Fibroblast of lung (primary cell): ENCODE data around the gene CTSE.
"Not testable (repeated sequence)": the region's sequence is repeated elsewhere in the genome, so short reads cannot be mapped to it uniquely, and the experiment has no call there.

Source experiments
- EZH2 ChIP-seq: IDR thresholded peaks from 2 replicates; pipeline ENCODE4 v1.5.1; 2012; ENCODE audit warnings: low read length, control low read depth, mild to moderate bottlenecking; ENCODE audit errors: missing control alignments
- TF ChIP-seq, protein P1 (sequence below), 2 donors: IDR thresholded peaks in 1 of 2; conservative IDR thresholded peaks in 1 of 2; 1 replicate in 1 of 2; 2 replicates in 1 of 2; pipeline ENCODE4 v1.5.1; 2011 to 2012; ENCODE audit warnings: low read length in 2 of 2, control low read depth in 1 of 2, inconsistent platforms in 1 of 2, low read depth in 1 of 2, mild to moderate bottlenecking in 1 of 2

- TF ChIP-seq, protein P1, sequence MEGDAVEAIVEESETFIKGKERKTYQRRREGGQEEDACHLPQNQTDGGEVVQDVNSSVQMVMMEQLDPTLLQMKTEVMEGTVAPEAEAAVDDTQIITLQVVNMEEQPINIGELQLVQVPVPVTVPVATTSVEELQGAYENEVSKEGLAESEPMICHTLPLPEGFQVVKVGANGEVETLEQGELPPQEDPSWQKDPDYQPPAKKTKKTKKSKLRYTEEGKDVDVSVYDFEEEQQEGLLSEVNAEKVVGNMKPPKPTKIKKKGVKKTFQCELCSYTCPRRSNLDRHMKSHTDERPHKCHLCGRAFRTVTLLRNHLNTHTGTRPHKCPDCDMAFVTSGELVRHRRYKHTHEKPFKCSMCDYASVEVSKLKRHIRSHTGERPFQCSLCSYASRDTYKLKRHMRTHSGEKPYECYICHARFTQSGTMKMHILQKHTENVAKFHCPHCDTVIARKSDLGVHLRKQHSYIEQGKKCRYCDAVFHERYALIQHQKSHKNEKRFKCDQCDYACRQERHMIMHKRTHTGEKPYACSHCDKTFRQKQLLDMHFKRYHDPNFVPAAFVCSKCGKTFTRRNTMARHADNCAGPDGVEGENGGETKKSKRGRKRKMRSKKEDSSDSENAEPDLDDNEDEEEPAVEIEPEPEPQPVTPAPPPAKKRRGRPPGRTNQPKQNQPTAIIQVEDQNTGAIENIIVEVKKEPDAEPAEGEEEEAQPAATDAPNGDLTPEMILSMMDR (conservative IDR thresholded peaks at IDR 0.05 in 1 of 2, IDR thresholded peaks at IDR 0.05 in 1 of 2; ENCODE audit: low read depth in 1 of 2, low read length in 2 of 2): not testable (repeated sequence)
- TF ChIP-seq EZH2: not testable (repeated sequence)
Observed at GRCh38 chr1:205996641-205997040, 27.1 kb downstream of the CTSE start.
